ENCODE measurements around the gene NPAS3. TPM values are rescaled to one million over a fixed set of nuclear protein-coding genes. Genes with fewer than 3 reads are reported as not detected.

Gene NPAS3
- total RNA-seq, 2 experiments from 2014 or later, result not detected

DNA sequence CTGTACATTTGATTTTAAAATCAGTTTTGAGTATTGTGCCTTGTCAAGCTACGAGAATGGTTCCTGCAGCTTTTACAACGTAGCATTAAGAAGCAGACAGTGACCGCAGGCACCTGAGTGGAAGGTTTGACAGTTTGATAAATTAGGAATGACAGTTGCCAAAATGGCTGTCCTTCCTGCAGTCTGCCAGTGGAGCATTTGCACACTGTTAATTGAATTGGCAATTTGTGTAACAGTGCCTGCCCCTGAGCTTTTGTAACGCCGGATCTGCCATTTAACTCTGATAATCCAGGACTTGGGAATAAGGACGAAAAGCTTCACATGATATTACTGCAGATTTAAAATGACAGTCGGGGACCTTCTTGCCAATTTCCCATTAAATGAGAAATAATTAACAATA, 385.3 kb downstream of the NPAS3 start:
- H3K9me3 Mint-ChIP-seq, result no peaks in the 10 kb centered on the region
- no peaks in the 10 kb centered on the region for H3K4me1 Mint-ChIP-seq (ENCODE audit: low read depth)
- H3K27me3 Mint-ChIP-seq, result no peaks in the 10 kb centered on the region
- ATAC-seq (no peak), DNase-seq (no peak)
- no peak overlapping the region for H3K27ac Mint-ChIP-seq
- intact Hi-C loops (cut with micrococcal nuclease), result no loop called here
- CTCF ChIA-PET, result no interaction called here
- POLR2A ChIA-PET, result no interaction called here
- H3K36me3 Mint-ChIP-seq (ENCODE audit: low read depth), result no peaks in the 10 kb centered on the region
- TF ChIP-seq, protein P1, sequence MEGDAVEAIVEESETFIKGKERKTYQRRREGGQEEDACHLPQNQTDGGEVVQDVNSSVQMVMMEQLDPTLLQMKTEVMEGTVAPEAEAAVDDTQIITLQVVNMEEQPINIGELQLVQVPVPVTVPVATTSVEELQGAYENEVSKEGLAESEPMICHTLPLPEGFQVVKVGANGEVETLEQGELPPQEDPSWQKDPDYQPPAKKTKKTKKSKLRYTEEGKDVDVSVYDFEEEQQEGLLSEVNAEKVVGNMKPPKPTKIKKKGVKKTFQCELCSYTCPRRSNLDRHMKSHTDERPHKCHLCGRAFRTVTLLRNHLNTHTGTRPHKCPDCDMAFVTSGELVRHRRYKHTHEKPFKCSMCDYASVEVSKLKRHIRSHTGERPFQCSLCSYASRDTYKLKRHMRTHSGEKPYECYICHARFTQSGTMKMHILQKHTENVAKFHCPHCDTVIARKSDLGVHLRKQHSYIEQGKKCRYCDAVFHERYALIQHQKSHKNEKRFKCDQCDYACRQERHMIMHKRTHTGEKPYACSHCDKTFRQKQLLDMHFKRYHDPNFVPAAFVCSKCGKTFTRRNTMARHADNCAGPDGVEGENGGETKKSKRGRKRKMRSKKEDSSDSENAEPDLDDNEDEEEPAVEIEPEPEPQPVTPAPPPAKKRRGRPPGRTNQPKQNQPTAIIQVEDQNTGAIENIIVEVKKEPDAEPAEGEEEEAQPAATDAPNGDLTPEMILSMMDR (IDR thresholded peaks at IDR 0.05), result no peak
- H3K4me3 Mint-ChIP-seq, result no peak overlapping the region

- ChIA-PET POLR2A (no interaction called here), CTCF (interaction anchor here (0.5 kb wide), 1 partner anchor 1420 kb away, joined by 3 read pairs; no protein-coding TSS in a partner anchor)
- H3K27ac Mint-ChIP-seq, result no peak overlapping the region
- TF ChIP-seq, protein P1 (IDR thresholded peaks at IDR 0.05), result no peak
- no peak for DNase-seq
- intact Hi-C loops (cut with micrococcal nuclease), result no loop called here
- H3K4me3 Mint-ChIP-seq, result no peak overlapping the region
- no peaks in the 10 kb centered on the region for H3K27me3 Mint-ChIP-seq
- no peak for ATAC-seq
- no peaks in the 10 kb centered on the region for H3K36me3 Mint-ChIP-seq (ENCODE audit: low read depth)
- peaks cover 2% of the 10 kb centered on the region for H3K9me3 Mint-ChIP-seq
- H3K4me1 Mint-ChIP-seq (ENCODE audit: low read depth), result no peaks in the 10 kb centered on the region
These were observed 392.7 kb downstream of the NPAS3 start for GRCh38 chr14:33331176-33331949.

GRCh38 chr14:33332497-33332896, 393.8 kb downstream of the NPAS3 start:
- DNase-seq, result no peak
- ChIA-PET CTCF (no interaction called here), POLR2A (no interaction called here)
- no peak overlapping the region for H3K4me3 Mint-ChIP-seq
- H3K27ac Mint-ChIP-seq, result no peak overlapping the region
- peaks cover 2% of the 10 kb centered on the region for H3K9me3 Mint-ChIP-seq
- H3K27me3 Mint-ChIP-seq, result no peaks in the 10 kb centered on the region
- intact Hi-C loops (cut with micrococcal nuclease), result no loop called here
- no peak for ATAC-seq
- H3K4me1 Mint-ChIP-seq (ENCODE audit: low read depth), result no peaks in the 10 kb centered on the region
- TF ChIP-seq, protein P1 (IDR thresholded peaks at IDR 0.05), result no peak
- no peaks in the 10 kb centered on the region for H3K36me3 Mint-ChIP-seq (ENCODE audit: low read depth)

DNA sequence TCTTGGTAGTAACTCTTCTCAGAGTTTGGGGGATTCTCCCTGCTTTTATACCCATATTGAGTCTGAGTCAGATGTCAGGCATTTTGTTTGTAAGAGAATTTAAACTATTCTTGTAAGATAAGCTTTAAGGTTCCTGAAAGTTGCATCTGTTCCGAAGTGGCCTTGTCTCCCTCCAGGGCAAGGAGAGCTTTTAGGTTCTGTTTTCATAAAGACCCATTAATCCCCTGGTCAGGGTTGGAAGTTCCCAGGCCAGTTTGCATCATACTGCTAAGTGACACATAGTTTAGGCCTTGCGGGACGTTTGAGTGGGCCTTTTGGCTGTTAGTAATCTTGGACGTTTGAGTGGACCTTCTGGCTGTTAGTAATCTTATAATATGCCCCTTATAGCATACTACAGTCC, 396.7 kb downstream of the NPAS3 start:
- Mint-ChIP-seq H3K4me1 (ENCODE audit: low read depth) (no peaks in the 10 kb centered on the region), H3K27ac (no peak overlapping the region), H3K9me3 (no peaks in the 10 kb centered on the region), H3K27me3 (no peaks in the 10 kb centered on the region), H3K36me3 (ENCODE audit: low read depth) (no peaks in the 10 kb centered on the region), H3K4me3 (no peak overlapping the region)
- CTCF ChIA-PET, result interaction anchor here (0.7 kb wide), 1 partner anchor 458 kb away, joined by 3 read pairs; no protein-coding TSS in a partner anchor
- TF ChIP-seq, protein P1 (IDR thresholded peaks at IDR 0.05), result no peak
- ATAC-seq (no peak), DNase-seq (no peak)
- intact Hi-C loops (cut with micrococcal nuclease), result no loop called here
- POLR2A ChIA-PET, result interaction anchor here (0.5 kb wide), 1 partner anchor 783 kb away, joined by 3 read pairs; no protein-coding TSS in a partner anchor

GRCh38 chr14:33342299-33342974, 403.8 kb downstream of the NPAS3 start:
- DNase-seq (no peak), ATAC-seq (no peak)
- TF ChIP-seq, protein P1 (IDR thresholded peaks at IDR 0.05), result no peak
- Mint-ChIP-seq H3K4me3 (no peak overlapping the region), H3K27ac (no peak overlapping the region), H3K9me3 (no peaks in the 10 kb centered on the region), H3K36me3 (ENCODE audit: low read depth) (no peaks in the 10 kb centered on the region), H3K4me1 (ENCODE audit: low read depth) (no peaks in the 10 kb centered on the region), H3K27me3 (no peaks in the 10 kb centered on the region)
- ChIA-PET CTCF (no interaction called here), POLR2A (interaction anchor here (0.6 kb wide), 1 partner anchor 155 kb away, joined by 3 read pairs; no protein-coding TSS in a partner anchor)
- intact Hi-C loops (cut with micrococcal nuclease), result no loop called here

Data from activated CD8-positive, alpha-beta T cell treated with anti-CD3 and anti-CD28 coated beads for 36 hours (primary cell).